HG03354 (cell line): Measurements from ENCODE around the gene AMOTL1.
"Not testable (repeated sequence)": the region's sequence is repeated elsewhere in the genome, so short reads cannot be mapped to it uniquely, and the experiment has no call there.

ENCODE experiments used
- ATAC-seq: cut with Tn5 transposase; IDR thresholded peaks from one replicate; pipeline ENCODE4 v1.9.1; 2021; ENCODE audit warnings: mild to moderate bottlenecking; ENCODE audit not compliant: unreplicated experiment, poor library complexity, severe bottlenecking

The AMOTL1 gene

DNA sequence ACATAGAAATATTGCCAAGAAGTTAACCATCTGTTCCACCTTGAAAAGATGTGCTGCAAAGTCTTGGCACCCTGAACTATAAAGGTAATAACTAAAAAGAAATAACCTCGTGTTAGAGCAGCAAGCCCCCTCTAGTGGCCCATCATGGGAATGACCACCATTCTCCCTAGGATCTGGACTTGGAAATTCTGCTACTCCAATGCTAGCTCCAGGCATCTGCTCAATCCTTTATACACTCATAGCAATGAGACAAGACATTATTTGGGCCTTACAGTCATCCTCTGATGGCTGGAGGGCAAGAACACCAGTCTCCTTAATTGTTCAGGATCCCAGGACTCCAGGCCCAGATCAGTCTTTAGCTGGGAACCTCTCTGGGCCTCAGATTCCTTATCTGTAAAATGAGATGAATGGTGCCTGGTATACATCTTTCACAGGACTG lies 129.2 kb downstream of the AMOTL1 start:
- peak; percentile 77 for ATAC-seq

DNA sequence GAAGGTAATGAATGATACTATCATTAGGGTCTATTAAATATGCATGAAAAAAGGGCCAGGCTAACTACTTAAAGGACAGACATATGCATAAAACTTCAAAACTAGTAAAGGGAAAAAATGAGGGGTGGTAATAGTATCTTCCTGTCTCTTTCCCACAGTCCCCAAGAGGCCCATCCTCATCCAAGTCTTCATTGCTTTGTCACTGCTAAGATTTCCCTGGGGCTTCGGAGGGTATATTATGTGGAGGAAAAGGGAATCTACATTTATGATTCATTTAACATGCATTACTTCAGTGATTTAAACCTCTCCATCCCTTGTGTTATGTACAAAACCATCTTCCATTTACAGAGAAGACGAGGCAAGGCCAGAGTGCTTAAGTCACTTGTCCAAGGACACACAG lies 139.1 kb downstream of the AMOTL1 start:
- ATAC-seq = no peak

- ATAC-seq = no peak
These were observed 141.2 kb downstream of the AMOTL1 start for GRCh38 chr11:94909371-94909820.

GRCh38 chr11:94910270-94910669 lies 142.1 kb downstream of the AMOTL1 start:
- ATAC-seq = no peak

GRCh38 chr11:94910779-94911178 lies 142.6 kb downstream of the AMOTL1 start:
- ATAC-seq = no peak

GRCh38 chr11:94912806-94913205 lies 144.7 kb downstream of the AMOTL1 start:
- ATAC-seq = no peak

DNA sequence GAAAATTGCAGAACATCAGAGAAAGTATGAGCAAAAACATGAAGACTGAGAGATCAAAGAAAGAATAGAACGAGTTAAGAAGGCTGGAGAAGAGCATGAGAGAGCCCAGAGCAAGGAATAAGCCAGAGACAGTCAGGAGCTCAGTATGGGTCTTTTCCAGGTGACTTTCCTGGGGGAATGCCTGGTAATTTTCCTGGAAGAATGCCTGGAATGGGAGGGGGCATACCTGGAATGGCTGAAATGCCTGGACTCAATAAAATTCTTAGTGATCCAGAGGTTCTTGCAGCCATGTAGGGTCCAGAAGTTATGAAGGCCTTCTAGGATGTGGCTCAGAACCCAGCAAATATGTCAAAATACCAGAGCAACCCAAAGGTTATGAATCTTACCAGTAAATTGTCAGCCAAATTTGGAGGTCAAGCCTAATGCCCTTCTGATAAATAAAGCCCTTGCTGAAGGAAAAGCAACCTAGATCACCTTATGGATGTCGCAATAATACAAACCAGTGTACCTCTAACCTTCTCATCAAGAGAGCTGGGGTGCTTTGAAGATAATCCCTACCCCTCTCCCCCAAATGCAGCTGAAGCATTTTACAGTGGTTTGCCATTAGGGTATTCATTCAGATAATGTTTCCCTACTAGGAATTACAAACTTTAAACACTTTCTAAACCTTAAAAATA lies 145.7 kb downstream of the AMOTL1 start:
- ATAC-seq = not testable (repeated sequence)

GRCh38 chr11:94920311-94920710 lies 152.2 kb downstream of the AMOTL1 start:
- no peak for ATAC-seq

DNA sequence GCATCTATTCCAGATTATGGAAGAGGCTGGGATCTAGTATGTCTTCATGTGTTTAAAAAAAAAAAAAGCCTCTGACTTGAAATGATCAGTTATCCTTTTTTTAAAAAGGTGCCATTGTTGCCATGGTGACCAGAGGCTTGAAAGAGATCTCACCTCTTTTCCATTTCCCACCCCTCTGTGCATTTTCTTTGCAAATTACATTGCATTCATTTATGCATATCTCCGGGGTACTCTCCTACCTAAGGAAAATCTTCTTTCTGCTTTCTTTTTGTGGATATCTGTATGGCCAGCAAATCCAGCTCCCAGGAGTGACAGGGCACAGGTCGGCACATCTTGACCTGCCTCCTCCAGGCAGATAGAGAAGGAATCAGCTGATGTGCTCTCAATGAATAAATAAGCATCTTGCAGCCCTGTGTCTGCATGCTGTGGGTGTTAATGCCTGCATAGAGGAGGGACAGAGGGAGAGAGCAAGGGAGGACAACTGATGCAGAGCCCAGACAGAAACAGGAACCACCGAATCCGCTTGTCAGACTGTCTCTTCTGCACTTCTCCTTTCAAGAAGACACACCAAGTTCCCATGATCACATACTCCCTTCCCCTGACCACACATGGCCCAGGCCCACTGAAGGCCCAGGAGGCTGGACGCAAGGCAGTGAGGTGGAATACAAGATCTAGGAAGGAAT lies 154.3 kb downstream of the AMOTL1 start:
- no peak for ATAC-seq

- no peak for ATAC-seq
These were observed 154.8 kb downstream of the AMOTL1 start for GRCh38 chr11:94923004-94923334.

DNA sequence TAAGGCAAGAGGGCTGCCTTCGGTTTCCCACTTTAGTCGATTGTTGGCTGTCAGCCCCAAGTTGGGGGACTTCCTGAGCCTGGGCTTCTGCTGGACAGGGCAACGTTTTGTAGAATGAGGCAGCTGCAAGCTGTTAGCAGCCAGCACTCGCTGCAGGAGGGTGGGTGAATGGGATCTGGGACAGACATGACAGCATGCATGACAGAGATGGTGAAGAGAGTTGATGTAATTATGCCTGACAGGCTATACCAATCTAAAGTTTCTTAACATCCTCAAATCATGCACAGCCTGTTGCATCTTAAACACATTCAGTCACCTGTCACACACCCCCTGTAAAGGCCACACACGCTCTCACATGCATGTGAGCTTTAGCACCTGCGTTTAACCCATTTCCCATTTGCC lies 156.0 kb downstream of the AMOTL1 start:
- no peak for ATAC-seq

DNA sequence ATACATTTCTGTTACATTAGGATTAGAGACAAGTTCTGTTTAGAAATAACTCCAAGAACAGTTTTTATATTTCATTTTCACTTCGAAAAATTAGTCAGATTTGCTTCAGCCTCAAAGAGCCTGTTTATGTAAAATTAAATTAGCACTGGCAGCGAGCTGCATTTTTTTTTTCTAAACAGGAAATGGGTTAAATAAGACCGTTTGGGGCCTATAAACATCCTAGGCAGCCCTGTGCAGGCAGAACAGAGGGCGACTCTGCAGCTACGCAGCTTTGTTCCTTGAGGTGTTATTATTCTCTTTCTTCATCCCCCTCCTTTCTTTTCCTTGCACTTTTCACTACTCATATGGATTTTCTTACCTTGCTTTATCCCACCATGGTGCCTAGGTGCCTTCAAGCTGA lies 156.5 kb downstream of the AMOTL1 start:
- no peak for ATAC-seq

DNA sequence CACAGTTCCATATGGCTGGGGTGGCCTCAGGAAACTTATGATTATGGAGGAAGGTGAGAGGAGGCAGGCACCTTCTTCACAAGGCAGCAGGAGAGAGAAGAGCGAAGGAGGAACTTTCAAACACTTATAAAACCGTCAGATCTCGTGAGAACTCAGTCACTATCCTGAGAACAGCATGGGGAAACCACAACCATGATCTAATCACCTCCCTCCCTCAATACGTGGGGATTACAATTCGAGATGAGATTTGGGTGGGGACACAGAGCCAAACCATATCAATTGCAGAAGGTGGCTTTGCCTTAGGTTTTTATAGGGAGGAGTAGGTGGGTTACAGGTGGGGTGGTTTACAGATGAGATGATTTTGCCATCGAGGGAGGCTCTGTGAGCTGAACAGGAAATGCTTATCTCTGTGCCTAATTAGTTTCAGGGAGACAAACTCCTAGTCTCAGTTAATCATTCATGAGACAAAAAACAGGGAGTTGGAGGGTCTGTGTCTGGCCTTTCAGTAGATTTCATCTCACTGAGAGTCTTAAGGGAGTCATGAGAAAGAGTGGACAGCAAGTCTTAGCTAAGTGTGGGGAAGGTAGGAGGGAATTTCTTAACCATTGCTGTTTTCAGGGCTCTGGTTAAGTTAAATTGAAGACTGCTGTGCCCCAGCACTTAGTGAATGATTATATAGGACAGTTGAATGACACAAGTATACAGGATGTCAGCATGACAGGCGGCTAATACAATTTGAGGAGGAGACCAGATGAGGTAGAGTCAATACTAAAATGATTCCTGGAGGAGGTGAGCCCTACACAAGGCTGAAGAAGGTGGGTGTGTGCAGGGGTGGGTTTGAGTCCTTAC lies 157.5 kb downstream of the AMOTL1 start:
- ATAC-seq = peak; percentile 89

DNA sequence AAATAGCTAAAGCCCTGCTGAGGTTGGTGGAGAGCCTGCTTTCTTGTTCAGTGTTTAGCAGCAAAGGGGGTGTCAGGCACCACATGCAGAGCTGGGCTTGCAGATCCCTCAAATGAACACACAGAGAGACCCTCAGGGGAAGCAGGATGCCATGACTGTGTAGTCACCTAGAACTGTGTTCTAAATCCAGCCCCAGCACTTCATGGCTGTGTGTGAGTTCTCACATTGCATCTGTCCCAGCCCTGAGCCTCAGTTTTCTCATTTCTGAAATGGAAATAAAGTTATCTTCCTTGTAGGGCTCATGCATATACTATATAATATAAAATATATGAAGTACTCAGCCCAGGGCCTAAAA lies 158.1 kb downstream of the AMOTL1 start:
- ATAC-seq = no peak
